Stimulated activated CD4-positive, alpha-beta T cell treated with anti-CD3 and anti-CD28 coated beads, Interleukin-2, amount 100 ng/mL, for 48 hours (primary cell): ENCODE measurements around the gene STK11.

Experiments
- DNase-seq, 2 donors: peaks; one replicate each; pipeline ENCODE4 v3.0.0-alpha.2; 2020

Gene STK11

GRCh38 chr19:1226522-1227303 lies 21.1 kb downstream of the STK11 start:
- DNase-seq = no peak

GRCh38 chr19:1227304-1228054 lies 21.9 kb downstream of the STK11 start:
- no peak for DNase-seq

GRCh38 chr19:1228161-1228957 lies 22.8 kb downstream of the STK11 start:
- DNase-seq = no peak

GRCh38 chr19:1229056-1229923 lies 23.7 kb downstream of the STK11 start:
- no peak for DNase-seq

GRCh38 chr19:1229924-1230782 lies 24.6 kb downstream of the STK11 start:
- DNase-seq = no peak

- no peak for DNase-seq
Observed at GRCh38 chr19:1230783-1231489, 25.4 kb downstream of the STK11 start.

- DNase-seq = no peak
Observed at GRCh38 chr19:1231729-1232637, 26.4 kb downstream of the STK11 start.

GRCh38 chr19:1232652-1233072 lies 27.1 kb downstream of the STK11 start:
- DNase-seq = no peak

- no peak for DNase-seq
Observed at GRCh38 chr19:1233115-1233667, 27.6 kb downstream of the STK11 start.

- no peak for DNase-seq
Observed at GRCh38 chr19:1234051-1234954, 28.7 kb downstream of the STK11 start.

GRCh38 chr19:1234955-1235380 lies 29.4 kb downstream of the STK11 start:
- DNase-seq = no peak

GRCh38 chr19:1235625-1236538 lies 30.3 kb downstream of the STK11 start:
- no peak for DNase-seq

- DNase-seq = no peak
Observed at GRCh38 chr19:1236576-1236975, 31.0 kb downstream of the STK11 start.

- no peak for DNase-seq
Observed at GRCh38 chr19:1237027-1237659, 31.6 kb downstream of the STK11 start.

- no peak for DNase-seq
Observed at GRCh38 chr19:1237754-1238368, 32.3 kb downstream of the STK11 start, which contains the start of gene CBARP. Gene CBARP (minus strand): TSS chr19:1238005. CDS start chr19:1236100, 1,905 bp downstream.
